ENCODE data around the gene GLP2R. TPM values are rescaled to one million over a fixed set of nuclear protein-coding genes. Genes with fewer than 3 reads are reported as not detected.

Gene GLP2R
- total RNA-seq, 1 experiment from 2014 or later: not detected

- TF ChIP-seq, protein P1, sequence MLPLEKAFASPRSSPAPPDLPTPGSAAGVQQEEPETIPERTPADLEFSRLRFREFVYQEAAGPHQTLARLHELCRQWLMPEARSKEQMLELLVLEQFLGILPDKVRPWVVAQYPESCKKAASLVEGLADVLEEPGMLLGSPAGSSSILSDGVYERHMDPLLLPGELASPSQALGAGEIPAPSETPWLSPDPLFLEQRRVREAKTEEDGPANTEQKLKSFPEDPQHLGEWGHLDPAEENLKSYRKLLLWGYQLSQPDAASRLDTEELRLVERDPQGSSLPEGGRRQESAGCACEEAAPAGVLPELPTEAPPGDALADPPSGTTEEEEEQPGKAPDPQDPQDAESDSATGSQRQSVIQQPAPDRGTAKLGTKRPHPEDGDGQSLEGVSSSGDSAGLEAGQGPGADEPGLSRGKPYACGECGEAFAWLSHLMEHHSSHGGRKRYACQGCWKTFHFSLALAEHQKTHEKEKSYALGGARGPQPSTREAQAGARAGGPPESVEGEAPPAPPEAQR (CRISPR knock-in tag; IDR thresholded peaks at IDR 0.05): no peak
- no peak for TF ChIP-seq TEAD4 (CRISPR knock-in tag; IDR thresholded peaks at IDR 0.05)
- no peak for TF ChIP-seq ELF4 (CRISPR knock-in tag; IDR thresholded peaks at IDR 0.05; ENCODE audit: low read depth)
- no peak for TF ChIP-seq IRF2 (CRISPR knock-in tag; IDR thresholded peaks at IDR 0.05; ENCODE audit: borderline replicate concordance, low read depth)
- TF ChIP-seq FOXP4 (CRISPR knock-in tag; IDR thresholded peaks at IDR 0.05): no peak
- TF ChIP-seq PREB (CRISPR knock-in tag; IDR thresholded peaks at IDR 0.05; ENCODE audit: borderline replicate concordance): no peak
Observed at GRCh38 chr17:9824797-9825338, 856 bp upstream of the GLP2R start (continued).

GRCh38 chr17:9828296-9829295, 2.9 kb downstream of the GLP2R start:
- ATAC-seq (no peak), DNase-seq (ENCODE audit: low spot score) (no peak)
- ChIA-PET CTCF (interaction anchor here (0.9 kb wide), 1 partner anchor 61 kb away, joined by 5 read pairs; no protein-coding TSS in a partner anchor), POLR2A (no interaction called here)
- H3K27me3 Mint-ChIP-seq (ENCODE audit: low read depth): no peaks in the 10 kb centered on the region
- H3K36me3 Mint-ChIP-seq: no peaks in the 10 kb centered on the region
- no peak overlapping the region for H3K4me3 Mint-ChIP-seq
- H3K27ac Mint-ChIP-seq: no peak overlapping the region
- peaks cover 4% of the 10 kb centered on the region for H3K4me1 Mint-ChIP-seq
- H3K9me3 Mint-ChIP-seq: peaks cover 4% of the 10 kb centered on the region
- TF ChIP-seq PRRX2 (CRISPR knock-in tag; IDR thresholded peaks at IDR 0.05) (no peak), TP53 (CRISPR knock-in tag; IDR thresholded peaks at IDR 0.05) (no peak), MAX (CRISPR knock-in tag; IDR thresholded peaks at IDR 0.05) (no peak), ZNF317 (CRISPR knock-in tag; IDR thresholded peaks at IDR 0.05; ENCODE audit: borderline replicate concordance, low read depth) (no peak), FOXJ3 (CRISPR knock-in tag; IDR thresholded peaks at IDR 0.05; ENCODE audit: borderline replicate concordance) (no peak), AR (CRISPR knock-in tag; IDR thresholded peaks at IDR 0.05) (no peak), NFATC4 (CRISPR knock-in tag; IDR thresholded peaks at IDR 0.05) (no peak), ATF6 (CRISPR knock-in tag; IDR thresholded peaks at IDR 0.05) (no peak), PREB (CRISPR knock-in tag; IDR thresholded peaks at IDR 0.05; ENCODE audit: borderline replicate concordance) (no peak), E2F1 (CRISPR knock-in tag; IDR thresholded peaks at IDR 0.05) (no peak)
- TF ChIP-seq, protein P2, sequence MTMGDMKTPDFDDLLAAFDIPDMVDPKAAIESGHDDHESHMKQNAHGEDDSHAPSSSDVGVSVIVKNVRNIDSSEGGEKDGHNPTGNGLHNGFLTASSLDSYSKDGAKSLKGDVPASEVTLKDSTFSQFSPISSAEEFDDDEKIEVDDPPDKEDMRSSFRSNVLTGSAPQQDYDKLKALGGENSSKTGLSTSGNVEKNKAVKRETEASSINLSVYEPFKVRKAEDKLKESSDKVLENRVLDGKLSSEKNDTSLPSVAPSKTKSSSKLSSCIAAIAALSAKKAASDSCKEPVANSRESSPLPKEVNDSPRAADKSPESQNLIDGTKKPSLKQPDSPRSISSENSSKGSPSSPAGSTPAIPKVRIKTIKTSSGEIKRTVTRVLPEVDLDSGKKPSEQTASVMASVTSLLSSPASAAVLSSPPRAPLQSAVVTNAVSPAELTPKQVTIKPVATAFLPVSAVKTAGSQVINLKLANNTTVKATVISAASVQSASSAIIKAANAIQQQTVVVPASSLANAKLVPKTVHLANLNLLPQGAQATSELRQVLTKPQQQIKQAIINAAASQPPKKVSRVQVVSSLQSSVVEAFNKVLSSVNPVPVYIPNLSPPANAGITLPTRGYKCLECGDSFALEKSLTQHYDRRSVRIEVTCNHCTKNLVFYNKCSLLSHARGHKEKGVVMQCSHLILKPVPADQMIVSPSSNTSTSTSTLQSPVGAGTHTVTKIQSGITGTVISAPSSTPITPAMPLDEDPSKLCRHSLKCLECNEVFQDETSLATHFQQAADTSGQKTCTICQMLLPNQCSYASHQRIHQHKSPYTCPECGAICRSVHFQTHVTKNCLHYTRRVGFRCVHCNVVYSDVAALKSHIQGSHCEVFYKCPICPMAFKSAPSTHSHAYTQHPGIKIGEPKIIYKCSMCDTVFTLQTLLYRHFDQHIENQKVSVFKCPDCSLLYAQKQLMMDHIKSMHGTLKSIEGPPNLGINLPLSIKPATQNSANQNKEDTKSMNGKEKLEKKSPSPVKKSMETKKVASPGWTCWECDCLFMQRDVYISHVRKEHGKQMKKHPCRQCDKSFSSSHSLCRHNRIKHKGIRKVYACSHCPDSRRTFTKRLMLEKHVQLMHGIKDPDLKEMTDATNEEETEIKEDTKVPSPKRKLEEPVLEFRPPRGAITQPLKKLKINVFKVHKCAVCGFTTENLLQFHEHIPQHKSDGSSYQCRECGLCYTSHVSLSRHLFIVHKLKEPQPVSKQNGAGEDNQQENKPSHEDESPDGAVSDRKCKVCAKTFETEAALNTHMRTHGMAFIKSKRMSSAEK (CRISPR knock-in tag; IDR thresholded peaks at IDR 0.05; ENCODE audit: borderline replicate concordance): no peak
